ENCODE measurements around the gene MFAP2.

MFAP2 gene

GRCh38 chr1:16988210-16988609 lies 7.8 kb upstream of the MFAP2 start:
- Histone ChIP-seq H3K9ac (ENCODE audit: low read length) (no peak overlapping the region), H4K20me1 (ENCODE audit: low read depth, low read length) (no peaks in the 10 kb centered on the region), H3K9me2 (replicated peaks; ENCODE audit: insufficient read depth, low read length) (no peaks in the 10 kb centered on the region), H3F3A (ENCODE audit: insufficient read depth) (no peaks in the 10 kb centered on the region), H3K9me3 (ENCODE audit: insufficient read depth, low read length) (no peaks in the 10 kb centered on the region), H3K79me2 (ENCODE audit: insufficient read depth, low read length) (no peaks in the 10 kb centered on the region), H3K4me3 (ENCODE audit: insufficient read depth, low read length, poor library complexity, severe bottlenecking) (no peak overlapping the region), H3K27ac (ENCODE audit: low read depth, low read length) (no peak overlapping the region), H3K4me2 (ENCODE audit: low read depth, low read length, poor library complexity, severe bottlenecking) (no peak overlapping the region), H2AFZ (ENCODE audit: low read depth, low read length, severe bottlenecking) (no peak overlapping the region), H3K36me3 (ENCODE audit: low read length) (no peaks in the 10 kb centered on the region), H3K27me3 (ENCODE audit: low read length) (no peaks in the 10 kb centered on the region)
- no peak for TF ChIP-seq EZH2phosphoT487 (conservative IDR thresholded peaks at IDR 0.05; ENCODE audit: low read length)
- TF ChIP-seq CTCF (IDR thresholded peaks at IDR 0.05; ENCODE audit: insufficient read depth, low read length, poor library complexity, severe bottlenecking): no peak

- no peak overlapping the region for H3K4me3 ChIP-seq (ENCODE audit: insufficient read depth, low read length, poor library complexity, severe bottlenecking)
- H3F3A ChIP-seq (ENCODE audit: insufficient read depth): no peaks in the 10 kb centered on the region
- H3K9me3 ChIP-seq (ENCODE audit: insufficient read depth, low read length): no peaks in the 10 kb centered on the region
- H2AFZ ChIP-seq (ENCODE audit: low read depth, low read length, severe bottlenecking): no peak overlapping the region
- no peaks in the 10 kb centered on the region for H4K20me1 ChIP-seq (ENCODE audit: low read depth, low read length)
- H3K4me2 ChIP-seq (ENCODE audit: low read depth, low read length, poor library complexity, severe bottlenecking): no peak overlapping the region
- H3K27ac ChIP-seq (ENCODE audit: low read depth, low read length): no peak overlapping the region
- H3K9me2 ChIP-seq (replicated peaks; ENCODE audit: insufficient read depth, low read length): no peaks in the 10 kb centered on the region
- TF ChIP-seq CTCF (IDR thresholded peaks at IDR 0.05; ENCODE audit: insufficient read depth, low read length, poor library complexity, severe bottlenecking): peak; percentile 50
- TF ChIP-seq EZH2phosphoT487 (conservative IDR thresholded peaks at IDR 0.05; ENCODE audit: low read length): no peak
- no peaks in the 10 kb centered on the region for H3K79me2 ChIP-seq (ENCODE audit: insufficient read depth, low read length)
- no peak overlapping the region for H3K9ac ChIP-seq (ENCODE audit: low read length)
- no peaks in the 10 kb centered on the region for H3K27me3 ChIP-seq (ENCODE audit: low read length)
- no peaks in the 10 kb centered on the region for H3K36me3 ChIP-seq (ENCODE audit: low read length)
Observed at GRCh38 chr1:16986962-16987361, 6.5 kb upstream of the MFAP2 start.

- Histone ChIP-seq H3K9me3 (ENCODE audit: insufficient read depth, low read length) (no peaks in the 10 kb centered on the region), H3K36me3 (ENCODE audit: low read length) (no peaks in the 10 kb centered on the region), H3K4me2 (ENCODE audit: low read depth, low read length, poor library complexity, severe bottlenecking) (no peak overlapping the region), H3K27ac (ENCODE audit: low read depth, low read length) (no peak overlapping the region), H3K9me2 (replicated peaks; ENCODE audit: insufficient read depth, low read length) (no peaks in the 10 kb centered on the region), H3K9ac (ENCODE audit: low read length) (no peak overlapping the region), H3K27me3 (ENCODE audit: low read length) (no peaks in the 10 kb centered on the region), H3F3A (ENCODE audit: insufficient read depth) (no peaks in the 10 kb centered on the region), H3K79me2 (ENCODE audit: insufficient read depth, low read length) (no peaks in the 10 kb centered on the region), H4K20me1 (ENCODE audit: low read depth, low read length) (no peaks in the 10 kb centered on the region), H2AFZ (ENCODE audit: low read depth, low read length, severe bottlenecking) (no peak overlapping the region), H3K4me3 (ENCODE audit: insufficient read depth, low read length, poor library complexity, severe bottlenecking) (no peak overlapping the region)
- TF ChIP-seq EZH2phosphoT487 (conservative IDR thresholded peaks at IDR 0.05; ENCODE audit: low read length): no peak
- TF ChIP-seq CTCF (IDR thresholded peaks at IDR 0.05; ENCODE audit: insufficient read depth, low read length, poor library complexity, severe bottlenecking): no peak
Observed at GRCh38 chr1:16986560-16986959, 6.1 kb upstream of the MFAP2 start.

Measured in SU-DHL-6 (cell line).